Activated naive CD4-positive, alpha-beta T cell treated with anti-CD3 and anti-CD28 coated beads, Interleukin-2, amount 50 U/mL, for 72 hours (primary cell): ENCODE measurements around the gene FAM186B. TPM values are rescaled to one million over a fixed set of nuclear protein-coding genes. Genes with fewer than 3 reads are reported as not detected.

Experiments used
- ATAC-seq, 2 donors: fragments of 150-1000 bp; cut with Tn5 transposase; 2 replicates each; pipeline ENCODE4 v1.10.0; 2021; ENCODE audit warnings: mild to moderate bottlenecking in 2 of 2, moderate library complexity in 2 of 2
- DNase-seq, 2 donors: peaks; one replicate each; pipeline ENCODE4 v3.0.0; 2021 to 2022; ENCODE audit warnings: low spot score in 2 of 2
- H3K27ac Mint-ChIP-seq, 2 donors: one replicate each; pipeline ENCODE4 v1.8.0; 2022; ENCODE audit warnings: mild to moderate bottlenecking in 2 of 2, mixed read lengths in 2 of 2
- H3K36me3 Mint-ChIP-seq, 2 donors: one replicate each; pipeline ENCODE4 v1.8.0; 2022; ENCODE audit warnings: mixed read lengths in 2 of 2
- H3K9me3 Mint-ChIP-seq, 2 donors: one replicate each; pipeline ENCODE4 v1.8.0; 2022; ENCODE audit warnings: mixed read lengths in 2 of 2
- total RNA-seq, 2 donors: library from RNA; stranded (reverse); gene quantifications; one replicate each; pipeline ENCODE4 v1.2.3, GENCODE V29; 2022

FAM186B gene
- total RNA-seq, 2 donors from 2014 or later, result 0.16 to 0.18 TPM

GRCh38 chr12:49541140-49541861 is 64.1 kb downstream of the FAM186B start:
- DNase-seq, result no peak
- no peak overlapping the region for H3K27ac Mint-ChIP-seq
- H3K36me3 Mint-ChIP-seq, result no peaks in the 10 kb centered on the region
- no peaks in the 10 kb centered on the region for H3K9me3 Mint-ChIP-seq
- no peak for ATAC-seq

GRCh38 chr12:49540229-49541139 is 65.0 kb downstream of the FAM186B start:
- Mint-ChIP-seq H3K27ac (no peak overlapping the region), H3K9me3 (no peaks in the 10 kb centered on the region), H3K36me3 (no peaks in the 10 kb centered on the region)
- ATAC-seq (no peak), DNase-seq (no peak)

GRCh38 chr12:49539406-49540228 is 65.8 kb downstream of the FAM186B start:
- DNase-seq, result no peak
- H3K36me3 Mint-ChIP-seq, result no peaks in the 10 kb centered on the region
- ATAC-seq, result no peak
- H3K9me3 Mint-ChIP-seq, result no peaks in the 10 kb centered on the region
- no peak overlapping the region for H3K27ac Mint-ChIP-seq

GRCh38 chr12:49538510-49539403 is 66.7 kb downstream of the FAM186B start, which contains the start of gene KCNH3:
Gene KCNH3 (plus strand): TSS chr12:49539030. CDS start chr12:49539417, 387 bp downstream.
- DNase-seq, result peak in 1 of 2 donors; percentile 76
- peak; percentile 81 to 88 for ATAC-seq
- Mint-ChIP-seq H3K36me3 (no peaks in the 10 kb centered on the region), H3K27ac (no peak within 1 kb of the TSS), H3K9me3 (no peaks in the 10 kb centered on the region)

GRCh38 chr12:49537752-49538509 is 67.5 kb downstream of the FAM186B start:
- H3K36me3 Mint-ChIP-seq, result no peaks in the 10 kb centered on the region

More at GRCh38 chr12:49537752-49538509, 67.5 kb downstream of the FAM186B start:
- Mint-ChIP-seq H3K9me3 (no peaks in the 10 kb centered on the region), H3K27ac (no peak overlapping the region)
- peak; percentile 21 for ATAC-seq
- no peak for DNase-seq

Other genes with a start within 250 kb of the FAM186B start
- 10 to 100 TPM; 14.3 to 20.8 TPM for gene SPATS2, start 238.2 kb downstream of the FAM186B start, total RNA-seq
- 1 to 10 TPM in 1 of 2 donors, under 1 TPM in 1; 0.39 to 6.3 TPM for gene KCNH3, start 66.6 kb downstream of the FAM186B start, total RNA-seq
- 10 to 100 TPM; 62.8 to 70.5 TPM for gene MCRS1, start 37.5 kb downstream of the FAM186B start, total RNA-seq
- 10 to 100 TPM in 1 of 2 donors, 1 to 10 TPM in 1; 5.1 to 10.1 TPM for gene PRPF40B, start 17.9 kb upstream of the FAM186B start, total RNA-seq
- 10 to 100 TPM; 25.9 to 27.6 TPM for gene FMNL3, start 101.8 kb upstream of the FAM186B start, total RNA-seq
- gene TMBIM6, start 135.9 kb upstream of the FAM186B start, total RNA-seq, result 100 to 1,000 TPM; 361 to 467 TPM
- gene NCKAP5L, start 222.8 kb upstream of the FAM186B start, total RNA-seq, result 1 to 10 TPM; 5.5 to 7.5 TPM
- gene BCDIN3D, start 237.5 kb upstream of the FAM186B start, total RNA-seq, result 1 to 10 TPM; 2.5 to 5.4 TPM